Measurements from ENCODE around the gene EHMT2. TPM values are rescaled to one million over a fixed set of nuclear protein-coding genes. Genes with fewer than 3 reads are reported as not detected.

EHMT2 gene
- total and polyA plus RNA-seq, 2 of the 13 experiments (the other 11 are each of a cell fraction or from before 2014, with no cell fraction given): 55.2 to 69.2 TPM

DNA sequence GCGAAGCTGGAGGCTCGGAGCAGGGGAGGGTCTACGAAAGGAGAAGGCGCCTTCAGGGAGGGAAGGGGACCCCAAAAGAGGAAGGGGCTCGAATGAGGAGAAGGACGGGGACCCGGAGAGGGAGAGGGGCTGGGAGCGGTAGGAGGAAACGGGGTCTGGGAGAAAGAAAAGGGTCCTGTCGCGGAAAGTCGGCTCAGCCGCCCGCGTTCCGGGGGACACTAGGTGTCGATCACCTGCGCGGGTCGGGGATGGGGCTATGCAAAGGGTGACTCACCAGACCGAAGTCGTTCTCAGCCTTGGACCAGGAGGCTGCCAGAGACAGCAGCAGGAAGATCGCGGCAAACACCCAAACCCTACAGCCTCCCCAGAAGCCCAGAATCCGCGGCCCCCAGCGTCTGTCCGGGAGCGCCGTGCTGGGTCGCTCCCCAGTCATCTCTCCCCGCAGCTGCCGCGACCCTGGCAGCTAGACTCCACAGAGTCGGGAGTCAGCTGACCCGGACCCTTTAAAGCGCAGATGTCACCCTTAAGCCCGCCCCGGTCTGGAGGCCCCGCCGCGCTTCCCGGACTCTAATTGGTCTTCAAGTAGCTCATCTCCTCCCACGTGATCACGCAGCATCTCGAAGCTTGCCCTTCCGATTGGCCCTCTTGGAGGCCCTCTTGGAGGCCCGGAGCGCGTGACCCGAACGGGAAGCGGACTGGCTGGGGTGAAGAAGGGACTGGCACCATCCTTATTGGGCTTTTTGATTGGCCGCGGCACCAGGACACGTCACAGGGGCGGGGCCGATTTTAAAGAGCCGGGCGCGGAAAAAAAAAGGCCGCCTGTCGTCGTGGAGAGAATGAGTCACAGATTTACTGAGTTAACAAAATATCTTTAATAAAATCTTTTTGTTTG is 34.9 kb downstream of the EHMT2 start, which contains the start of gene NEU1 (continued):
- TF ChIP-seq, protein P1, sequence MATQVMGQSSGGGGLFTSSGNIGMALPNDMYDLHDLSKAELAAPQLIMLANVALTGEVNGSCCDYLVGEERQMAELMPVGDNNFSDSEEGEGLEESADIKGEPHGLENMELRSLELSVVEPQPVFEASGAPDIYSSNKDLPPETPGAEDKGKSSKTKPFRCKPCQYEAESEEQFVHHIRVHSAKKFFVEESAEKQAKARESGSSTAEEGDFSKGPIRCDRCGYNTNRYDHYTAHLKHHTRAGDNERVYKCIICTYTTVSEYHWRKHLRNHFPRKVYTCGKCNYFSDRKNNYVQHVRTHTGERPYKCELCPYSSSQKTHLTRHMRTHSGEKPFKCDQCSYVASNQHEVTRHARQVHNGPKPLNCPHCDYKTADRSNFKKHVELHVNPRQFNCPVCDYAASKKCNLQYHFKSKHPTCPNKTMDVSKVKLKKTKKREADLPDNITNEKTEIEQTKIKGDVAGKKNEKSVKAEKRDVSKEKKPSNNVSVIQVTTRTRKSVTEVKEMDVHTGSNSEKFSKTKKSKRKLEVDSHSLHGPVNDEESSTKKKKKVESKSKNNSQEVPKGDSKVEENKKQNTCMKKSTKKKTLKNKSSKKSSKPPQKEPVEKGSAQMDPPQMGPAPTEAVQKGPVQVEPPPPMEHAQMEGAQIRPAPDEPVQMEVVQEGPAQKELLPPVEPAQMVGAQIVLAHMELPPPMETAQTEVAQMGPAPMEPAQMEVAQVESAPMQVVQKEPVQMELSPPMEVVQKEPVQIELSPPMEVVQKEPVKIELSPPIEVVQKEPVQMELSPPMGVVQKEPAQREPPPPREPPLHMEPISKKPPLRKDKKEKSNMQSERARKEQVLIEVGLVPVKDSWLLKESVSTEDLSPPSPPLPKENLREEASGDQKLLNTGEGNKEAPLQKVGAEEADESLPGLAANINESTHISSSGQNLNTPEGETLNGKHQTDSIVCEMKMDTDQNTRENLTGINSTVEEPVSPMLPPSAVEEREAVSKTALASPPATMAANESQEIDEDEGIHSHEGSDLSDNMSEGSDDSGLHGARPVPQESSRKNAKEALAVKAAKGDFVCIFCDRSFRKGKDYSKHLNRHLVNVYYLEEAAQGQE (IDR thresholded peaks at IDR 0.05; ENCODE audit: borderline replicate concordance in 1 of 2, low read depth in 1 of 2, low read length in 2 of 2): peak in 1 of 2 experiments; percentile 81; a peak in 2 of 4 replicates
- TF ChIP-seq, protein P2, sequence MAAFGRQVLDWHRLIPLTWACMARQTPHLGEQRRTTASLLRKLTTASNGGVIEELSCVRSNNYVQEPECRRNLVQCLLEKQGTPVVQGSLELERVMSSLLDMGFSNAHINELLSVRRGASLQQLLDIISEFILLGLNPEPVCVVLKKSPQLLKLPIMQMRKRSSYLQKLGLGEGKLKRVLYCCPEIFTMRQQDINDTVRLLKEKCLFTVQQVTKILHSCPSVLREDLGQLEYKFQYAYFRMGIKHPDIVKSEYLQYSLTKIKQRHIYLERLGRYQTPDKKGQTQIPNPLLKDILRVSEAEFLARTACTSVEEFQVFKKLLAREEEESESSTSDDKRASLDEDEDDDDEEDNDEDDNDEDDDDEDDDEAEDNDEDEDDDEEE (CRISPR knock-in tag; IDR thresholded peaks at IDR 0.05): no peak
- TF ChIP-seq KDM2A (CRISPR knock-in tag; IDR thresholded peaks at IDR 0.05; ENCODE audit: borderline replicate concordance, low read depth) (peak; percentile 89), TEAD2 (CRISPR knock-in tag; IDR thresholded peaks at IDR 0.05) (no peak), NR3C1 (CRISPR knock-in tag; IDR thresholded peaks at IDR 0.05) (no peak), NCOA2 (CRISPR knock-in tag; IDR thresholded peaks at IDR 0.05) (peak; percentile 48; the same call in 1 of the 2 replicates), MYC (CRISPR knock-in tag; IDR thresholded peaks at IDR 0.05; ENCODE audit: borderline replicate concordance) (peak; percentile 67), KLF12 (CRISPR knock-in tag; IDR thresholded peaks at IDR 0.05; ENCODE audit: borderline replicate concordance) (no peak), FOXJ3 (CRISPR knock-in tag; IDR thresholded peaks at IDR 0.05; ENCODE audit: borderline replicate concordance) (peak; percentile 41; the same call in 1 of the 2 replicates), SP4 (CRISPR knock-in tag; IDR thresholded peaks at IDR 0.05) (peak; percentile 90), ZNF709 (CRISPR knock-in tag; IDR thresholded peaks at IDR 0.05) (no peak), ZSCAN20 (CRISPR knock-in tag; IDR thresholded peaks at IDR 0.05; ENCODE audit: borderline replicate concordance) (peak; percentile 72; the same call in 1 of the 2 replicates), MLLT10 (CRISPR knock-in tag; IDR thresholded peaks at IDR 0.05) (no peak; the same call in 1 of the 2 replicates), SRSF4 (IDR thresholded peaks at IDR 0.05; ENCODE audit: low read depth, low read length, poor library complexity, severe bottlenecking) (no peak), ZNF224 (CRISPR knock-in tag; IDR thresholded peaks at IDR 0.05) (peak; percentile 86), SRSF1 (optimal IDR thresholded peaks at IDR 0.05; ENCODE audit: low read depth, low read length) (peak; percentile 99), NFE2L2 (IDR thresholded peaks at IDR 0.05; ENCODE audit: low read length) (no peak), MAFG (CRISPR knock-in tag; IDR thresholded peaks at IDR 0.05) (peak; percentile 51)
- TF ChIP-seq, protein P3, sequence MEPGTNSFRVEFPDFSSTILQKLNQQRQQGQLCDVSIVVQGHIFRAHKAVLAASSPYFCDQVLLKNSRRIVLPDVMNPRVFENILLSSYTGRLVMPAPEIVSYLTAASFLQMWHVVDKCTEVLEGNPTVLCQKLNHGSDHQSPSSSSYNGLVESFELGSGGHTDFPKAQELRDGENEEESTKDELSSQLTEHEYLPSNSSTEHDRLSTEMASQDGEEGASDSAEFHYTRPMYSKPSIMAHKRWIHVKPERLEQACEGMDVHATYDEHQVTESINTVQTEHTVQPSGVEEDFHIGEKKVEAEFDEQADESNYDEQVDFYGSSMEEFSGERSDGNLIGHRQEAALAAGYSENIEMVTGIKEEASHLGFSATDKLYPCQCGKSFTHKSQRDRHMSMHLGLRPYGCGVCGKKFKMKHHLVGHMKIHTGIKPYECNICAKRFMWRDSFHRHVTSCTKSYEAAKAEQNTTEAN (CRISPR knock-in tag; conservative IDR thresholded peaks at IDR 0.05): peak; percentile 87
- TF ChIP-seq, protein P4, sequence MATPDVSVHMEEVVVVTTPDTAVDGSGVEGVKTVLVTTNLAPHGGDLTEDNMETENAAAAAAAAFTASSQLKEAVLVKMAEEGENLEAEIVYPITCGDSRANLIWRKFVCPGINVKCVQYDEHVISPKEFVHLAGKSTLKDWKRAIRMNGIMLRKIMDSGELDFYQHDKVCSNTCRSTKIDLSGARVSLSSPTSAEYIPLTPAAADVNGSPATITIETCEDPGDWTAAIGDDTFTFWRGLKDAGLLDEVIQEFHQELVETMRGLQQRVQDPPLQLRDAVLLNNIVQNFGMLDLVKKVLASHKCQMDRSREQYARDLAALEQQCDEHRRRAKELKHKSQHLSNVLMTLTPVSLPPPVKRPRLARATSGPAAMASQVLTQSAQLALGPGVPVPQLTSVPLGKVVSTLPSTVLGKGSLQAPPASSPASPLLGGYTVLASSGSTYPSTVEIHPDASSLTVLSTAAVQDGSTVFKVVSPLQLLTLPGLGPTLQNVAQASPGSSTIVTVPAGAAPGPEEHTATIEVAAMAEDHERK (CRISPR knock-in tag; IDR thresholded peaks at IDR 0.05; ENCODE audit: low read depth): no peak

Measured in HepG2 (cell line).